Panc1 (cell line): ENCODE measurements around the gene AFM. TPM values are rescaled to one million over a fixed set of nuclear protein-coding genes. Genes with fewer than 3 reads are reported as not detected.

ENCODE experiments used
- ATAC-seq: fragments of 200-7000 bp; cut with Tn5 transposase; 2 replicates; pipeline ENCODE4 v1.9.1; 2020; ENCODE audit warnings: mild to moderate bottlenecking, moderate library complexity
- BruUV-seq: library from RNA; stranded (reverse); fragments of 400-500 nt; replicated peaks from 2 replicates; lab custom pipeline; 2021; lab: Mats Ljungman, UMichigan
- CTCF ChIA-PET: fragments of 300-600 bp; sonication (Branson Sonifier 250); formaldehyde crosslinking; loops from one replicate; lab custom pipeline; 2022; ENCODE audit warnings: antibody characterized with exemption; lab: Charles Lee
- POLR2A ChIA-PET: fragments of 300-600 bp; sonication (Branson Sonifier 250); formaldehyde crosslinking; loops from one replicate; lab custom pipeline; 2022; ENCODE audit warnings: antibody characterized with exemption; lab: Charles Lee
- DNase-seq: peaks from one replicate; pipeline ENCODE4 v3.0.0-alpha.2; 2010; ENCODE audit warnings: low read depth, low spot score
- H3K27ac ChIP-seq: 2 replicates; pipeline ENCODE4 v1.5.1; 2011; ENCODE audit warnings: mild to moderate bottlenecking, low read length, inconsistent platforms
- H3K27me3 ChIP-seq: fragments of 200-500 bp; sonication (Bioruptor generic); 2 replicates; pipeline ENCODE4 v1.6.0; 2014; ENCODE audit warnings: low read length, inconsistent platforms; ENCODE audit not compliant: control insufficient read depth, insufficient read depth
- H3K36me3 ChIP-seq: fragments of 200-500 bp; sonication (Bioruptor generic); 2 replicates; pipeline ENCODE4 v1.5.1; 2014; ENCODE audit warnings: inconsistent platforms, mild to moderate bottlenecking, low read length, moderate library complexity; ENCODE audit not compliant: control insufficient read depth, insufficient read depth
- H3K4me1 ChIP-seq: 2 replicates; pipeline ENCODE4 v1.5.1; 2011; ENCODE audit warnings: inconsistent platforms, mild to moderate bottlenecking, low read length, moderate library complexity; ENCODE audit not compliant: control insufficient read depth, insufficient read depth
- H3K4me3 ChIP-seq, 2 experiments: 2 replicates each; pipeline ENCODE4 v1.5.1; 2011 to 2012; ENCODE audit warnings: low read depth in 2 of 2, low read length in 2 of 2, mild to moderate bottlenecking in 2 of 2, inconsistent platforms in 1 of 2, moderate library complexity in 1 of 2
- H3K9me3 ChIP-seq: fragments of 200-500 bp; sonication (Bioruptor generic); 2 replicates; pipeline ENCODE4 v1.5.1; 2014; ENCODE audit warnings: low read depth, mild to moderate bottlenecking, inconsistent platforms, low read length, moderate library complexity; ENCODE audit not compliant: control insufficient read depth, insufficient read depth
- CTCF ChIP-seq: fragments of 450-650 bp; IDR thresholded peaks from 2 replicates; pipeline ENCODE4 v1.5.1; 2017; ENCODE audit warnings: mild to moderate bottlenecking
- POLR2AphosphoS5 ChIP-seq: IDR thresholded peaks from 2 replicates; pipeline ENCODE4 v1.6.1; 2012; ENCODE audit warnings: mild to moderate bottlenecking, low read depth, low read length, moderate library complexity
- REST ChIP-seq, 2 experiments: IDR thresholded peaks; 2 replicates each; pipeline ENCODE4 v1.6.1; 2011 to 2012; ENCODE audit warnings: low read depth in 2 of 2, control low read depth in 1 of 2, low read length in 1 of 2, mild to moderate bottlenecking in 1 of 2, moderate library complexity in 1 of 2; ENCODE audit not compliant: insufficient read depth in 1 of 2
- SIN3A ChIP-seq: IDR thresholded peaks from 2 replicates; pipeline ENCODE4 v1.6.1; 2012; ENCODE audit warnings: low read depth, mild to moderate bottlenecking, low read length, moderate library complexity, borderline replicate concordance; ENCODE audit not compliant: insufficient read depth
- TCF7L2 ChIP-seq: IDR thresholded peaks from 2 replicates; pipeline ENCODE4 v1.6.1; 2011; ENCODE audit warnings: mild to moderate bottlenecking, low read depth, low read length, inconsistent platforms
- in situ Hi-C: cut with HindIII; loops from 2 replicates; pipeline ENCODE4 v1.10.0; 2016; ENCODE audit warnings: low sequenced_read_pairs, low pct_unique_long_range_greater_than_20kb
- intact Hi-C: fragments of 100-400 bp; cut with micrococcal nuclease; formaldehyde crosslinking; loops from one replicate; pipeline ENCODE4 v1.10.0; 2022; ENCODE audit not compliant: unreplicated experiment
- total RNA-seq: library from RNA; stranded (reverse); gene quantifications from one replicate; pipeline ENCODE4 v1.2.1, GENCODE V29; 2021; ENCODE audit not compliant: unreplicated experiment

AFM gene
- total RNA-seq, 1 experiment from 2014 or later, result not detected

- no peak for ATAC-seq
- intact Hi-C loops, result no loop called here
- no peak for DNase-seq
- in situ Hi-C loops, result no loop called here
- Histone ChIP-seq H3K4me3 (no peak overlapping the region), H3K4me1 (no peaks in the 10 kb centered on the region), H3K36me3 (no peaks in the 10 kb centered on the region), H3K27me3 (no peaks in the 10 kb centered on the region), H3K27ac (no peak overlapping the region), H3K9me3 (no peaks in the 10 kb centered on the region)
- ChIA-PET CTCF (no interaction called here), POLR2A (no interaction called here)
- BruUV-seq, result no TSS peak
- TF ChIP-seq REST (IDR thresholded peaks at IDR 0.05; ENCODE audit: insufficient read depth in 1 of 2, low read depth in 2 of 2, low read length in 1 of 2) (no peak), SIN3A (no peak), TCF7L2 (no peak), POLR2AphosphoS5 (no peak), CTCF (no peak)
Observed at GRCh38 chr4:73525611-73526010, 44.1 kb downstream of the AFM start.

- intact Hi-C loops, result no loop called here
- POLR2A ChIA-PET, result no interaction called here
- TF ChIP-seq POLR2AphosphoS5, result no peak
- TF ChIP-seq REST (IDR thresholded peaks at IDR 0.05; ENCODE audit: insufficient read depth in 1 of 2, low read depth in 2 of 2, low read length in 1 of 2), result no peak
- TF ChIP-seq CTCF, result no peak
- TF ChIP-seq TCF7L2, result no peak
- no peak for TF ChIP-seq SIN3A
- CTCF ChIA-PET, result no interaction called here
- no TSS peak for BruUV-seq
- no peaks in the 10 kb centered on the region for H3K9me3 ChIP-seq
- DNase-seq (no peak), ATAC-seq (no peak)
- in situ Hi-C loops, result no loop called here
- H3K36me3 ChIP-seq, result no peaks in the 10 kb centered on the region
- H3K27me3 ChIP-seq, result no peaks in the 10 kb centered on the region
- no peak overlapping the region for H3K4me3 ChIP-seq
- no peak overlapping the region for H3K27ac ChIP-seq
- no peaks in the 10 kb centered on the region for H3K4me1 ChIP-seq
Observed at GRCh38 chr4:73527196-73527595, 45.7 kb downstream of the AFM start.
